Measurements from ENCODE around the gene STRA6.

Gene STRA6

DNA sequence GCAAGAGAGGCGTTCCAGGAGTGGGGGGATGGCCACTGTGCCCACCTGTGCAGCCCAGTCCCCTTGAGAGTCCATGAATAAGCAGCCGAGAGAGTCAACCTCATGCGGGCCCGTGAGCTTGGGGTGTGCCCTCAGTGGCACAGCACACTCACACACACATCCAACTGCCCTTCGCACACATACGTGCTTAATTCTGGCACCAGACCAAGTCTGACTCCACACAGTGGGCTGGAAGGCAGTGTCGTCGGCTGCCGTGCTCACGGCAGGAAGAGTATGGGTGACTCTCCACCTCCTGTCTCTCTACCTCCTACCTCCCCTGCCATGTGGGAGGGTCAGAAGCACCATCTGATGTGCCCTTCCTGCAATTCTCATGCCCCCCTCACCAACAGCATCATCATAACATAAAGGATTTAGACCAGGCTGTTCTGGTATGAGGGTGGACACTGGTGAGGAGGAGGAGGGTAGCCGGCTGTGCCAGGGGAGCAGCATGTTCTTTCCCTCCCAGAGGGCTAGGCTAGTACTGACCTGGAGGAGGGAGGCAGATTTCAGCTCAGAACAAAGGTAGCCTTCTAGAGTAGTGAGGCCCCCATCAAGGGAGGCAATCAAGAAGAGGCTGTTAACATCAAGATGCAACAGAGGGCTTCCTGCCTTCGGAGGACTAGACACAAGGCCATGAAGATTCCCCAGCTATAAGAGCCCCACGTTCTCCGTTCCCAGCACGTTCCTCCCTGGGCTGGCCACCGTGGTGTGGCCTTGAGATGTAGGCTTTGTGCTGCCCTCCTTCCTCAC lies 5.3 kb upstream of the STRA6 start:
- no peak for TF ChIP-seq CTCF (IDR thresholded peaks at IDR 0.05; ENCODE audit: poor library complexity, severe bottlenecking)
- Histone ChIP-seq H3K27me3 (ENCODE audit: insufficient read depth, poor library complexity, severe bottlenecking) (no peaks in the 10 kb centered on the region), H3K27ac (ENCODE audit: poor library complexity, severe bottlenecking) (no peak overlapping the region), H3K9me3 (ENCODE audit: severe bottlenecking) (no peaks in the 10 kb centered on the region), H3K36me3 (ENCODE audit: low read depth) (no peaks in the 10 kb centered on the region), H3K4me1 (ENCODE audit: insufficient read depth, poor library complexity, severe bottlenecking) (peaks cover 16% of the 10 kb centered on the region), H3K4me3 (ENCODE audit: severe bottlenecking) (no peak overlapping the region)
- ATAC-seq (ENCODE audit: low read depth) (no peak), DNase-seq (ENCODE audit: low spot score) (no peak)

GRCh38 chr15:74206801-74207281 lies 4.3 kb upstream of the STRA6 start:
- no peak for TF ChIP-seq CTCF (IDR thresholded peaks at IDR 0.05; ENCODE audit: poor library complexity, severe bottlenecking)
- peaks cover 24% of the 10 kb centered on the region for H3K4me1 ChIP-seq (ENCODE audit: insufficient read depth, poor library complexity, severe bottlenecking)
- no peak overlapping the region for H3K27ac ChIP-seq (ENCODE audit: poor library complexity, severe bottlenecking)
- no peaks in the 10 kb centered on the region for H3K27me3 ChIP-seq (ENCODE audit: insufficient read depth, poor library complexity, severe bottlenecking)
- ATAC-seq (ENCODE audit: low read depth): no peak
- H3K36me3 ChIP-seq (ENCODE audit: low read depth): no peaks in the 10 kb centered on the region
- DNase-seq (ENCODE audit: low spot score): no peak
- no peaks in the 10 kb centered on the region for H3K9me3 ChIP-seq (ENCODE audit: severe bottlenecking)
- H3K4me3 ChIP-seq (ENCODE audit: severe bottlenecking): no peak overlapping the region

- DNase-seq (ENCODE audit: low spot score) (no peak), ATAC-seq (ENCODE audit: low read depth) (no peak)
- no peaks in the 10 kb centered on the region for H3K36me3 ChIP-seq (ENCODE audit: low read depth)
- no peak overlapping the region for H3K27ac ChIP-seq (ENCODE audit: poor library complexity, severe bottlenecking)
- H3K9me3 ChIP-seq (ENCODE audit: severe bottlenecking): no peaks in the 10 kb centered on the region
- TF ChIP-seq CTCF (IDR thresholded peaks at IDR 0.05; ENCODE audit: poor library complexity, severe bottlenecking): no peak
- H3K4me1 ChIP-seq (ENCODE audit: insufficient read depth, poor library complexity, severe bottlenecking): peaks cover 37% of the 10 kb centered on the region
- no peaks in the 10 kb centered on the region for H3K27me3 ChIP-seq (ENCODE audit: insufficient read depth, poor library complexity, severe bottlenecking)
- no peak overlapping the region for H3K4me3 ChIP-seq (ENCODE audit: severe bottlenecking)
Observed at GRCh38 chr15:74205582-74205947, 3.0 kb upstream of the STRA6 start.

- Histone ChIP-seq H3K27ac (ENCODE audit: poor library complexity, severe bottlenecking) (no peak overlapping the region), H3K27me3 (ENCODE audit: insufficient read depth, poor library complexity, severe bottlenecking) (no peaks in the 10 kb centered on the region), H3K4me3 (ENCODE audit: severe bottlenecking) (no peak overlapping the region), H3K4me1 (ENCODE audit: insufficient read depth, poor library complexity, severe bottlenecking) (peaks cover 39% of the 10 kb centered on the region), H3K9me3 (ENCODE audit: severe bottlenecking) (no peaks in the 10 kb centered on the region), H3K36me3 (ENCODE audit: low read depth) (no peaks in the 10 kb centered on the region)
- ATAC-seq (ENCODE audit: low read depth) (no peak), DNase-seq (ENCODE audit: low spot score) (no peak)
- TF ChIP-seq CTCF (IDR thresholded peaks at IDR 0.05; ENCODE audit: poor library complexity, severe bottlenecking): no peak
Observed at GRCh38 chr15:74203914-74204431, 1.4 kb upstream of the STRA6 start.

Data from RWPE2 (cell line).